Stimulated activated CD8-positive, alpha-beta memory T cell treated with anti-CD3 and anti-CD28 coated beads, Interleukin-12 subunit alpha, Interleukin-12 subunit beta, amount 100 ng/mL, for 4 hours (primary cell): Measurements from ENCODE around the gene SHANK1.
"Not testable (repeated sequence)": the region's sequence is repeated elsewhere in the genome, so short reads cannot be mapped to it uniquely, and the experiment has no call there.

Source experiments
- DNase-seq: peaks from one replicate; pipeline ENCODE4 v3.0.0-alpha.2; 2020; ENCODE audit warnings: low read depth

SHANK1 gene

GRCh38 chr19:50633973-50634372, 85.6 kb downstream of the SHANK1 start:
- DNase-seq: no peak

- no peak for DNase-seq
Observed at GRCh38 chr19:50633359-50633758, 86.2 kb downstream of the SHANK1 start.

GRCh38 chr19:50632151-50632835, 87.3 kb downstream of the SHANK1 start:
- no peak for DNase-seq

GRCh38 chr19:50629801-50630200, 89.8 kb downstream of the SHANK1 start:
- DNase-seq: no peak

- no peak for DNase-seq
Observed at GRCh38 chr19:50629194-50629593, 90.4 kb downstream of the SHANK1 start.

GRCh38 chr19:50628551-50628950, 91.1 kb downstream of the SHANK1 start:
- DNase-seq: no peak

GRCh38 chr19:50628146-50628545, 91.5 kb downstream of the SHANK1 start:
- DNase-seq: no peak

GRCh38 chr19:50626795-50627194, 92.8 kb downstream of the SHANK1 start:
- DNase-seq: no peak

- no peak for DNase-seq
Observed at GRCh38 chr19:50626011-50626410, 93.6 kb downstream of the SHANK1 start.

GRCh38 chr19:50624949-50625600, 94.5 kb downstream of the SHANK1 start:
- no peak for DNase-seq

- DNase-seq: not testable (repeated sequence)
Observed at GRCh38 chr19:50620394-50620906, 99.2 kb downstream of the SHANK1 start.

- DNase-seq: not testable (repeated sequence)
Observed at GRCh38 chr19:50619184-50619583, 100.4 kb downstream of the SHANK1 start.

GRCh38 chr19:50618379-50618778, 101.2 kb downstream of the SHANK1 start:
- DNase-seq: not testable (repeated sequence)

- not testable (repeated sequence) for DNase-seq
Observed at GRCh38 chr19:50612504-50613404, 106.8 kb downstream of the SHANK1 start.
